Ovary (tissue), 3 donors: ENCODE data around the gene DDX51.

Experiments
- CTCF ChIP-seq, 3 donors: fragments of 450-650 bp in 2 of 3; fragments of 200-600 bp in 1 of 3; IDR thresholded peaks; one replicate each; pipeline versions ENCODE4 v1.5.1 to v1.8.0; 2016 to 2022; ENCODE audit warnings: antibody characterized with exemption in 3 of 3, mild to moderate bottlenecking in 1 of 3
- EP300 ChIP-seq: sonication (generic); formaldehyde crosslinking; IDR thresholded peaks from one replicate; pipeline ENCODE4 v1.6.1; 2017; ENCODE audit warnings: antibody characterized with exemption
- donor health status: DM: no; HTN: no; CAD: no.

GRCh38 chr12:132156573-132157325 lies 12.6 kb upstream of the DDX51 start:
- no peak for TF ChIP-seq CTCF (IDR thresholded peaks at IDR 0.05)
- TF ChIP-seq EP300, result no peak
